ENCODE results near the gene RLBP1. TPM values are rescaled to one million over a fixed set of nuclear protein-coding genes. Genes with fewer than 3 reads are reported as not detected.

RLBP1 gene
- total RNA-seq, 1 donor from 2014 or later, result not detected

- no peak for DNase-seq (ENCODE audit: low read depth, low spot score)
Measured at GRCh38 chr15:89206908-89207331, 14.5 kb downstream of the RLBP1 start.

GRCh38 chr15:89205991-89206585 is 15.3 kb downstream of the RLBP1 start:
- DNase-seq (ENCODE audit: low read depth, low spot score), result no peak

DNA sequence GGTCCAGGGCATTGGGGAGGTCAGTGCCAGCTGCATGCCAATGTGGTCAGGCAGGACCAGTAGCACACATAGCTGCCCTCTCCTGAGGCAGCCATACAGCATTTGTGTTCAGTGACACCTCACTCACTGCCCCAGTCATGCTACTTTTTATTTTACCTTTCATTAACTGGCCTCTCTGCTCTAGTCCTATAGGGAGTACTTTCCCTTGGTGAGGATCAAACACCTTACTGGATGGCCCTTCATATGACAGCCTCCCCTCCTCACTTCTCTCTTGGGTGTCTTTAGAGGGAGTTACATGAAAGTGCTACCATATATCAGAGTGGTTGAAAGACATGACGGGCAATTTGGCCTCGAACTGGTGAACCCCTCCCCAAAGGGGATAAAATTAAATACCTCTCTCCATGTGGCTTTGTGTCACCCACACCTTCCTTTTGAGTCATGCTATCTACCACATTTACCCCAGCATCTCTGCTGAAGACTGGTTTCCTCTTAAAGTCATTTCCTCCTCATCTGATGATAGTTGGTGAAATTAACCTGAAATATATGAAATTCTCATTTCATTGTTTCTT is 17.6 kb downstream of the RLBP1 start:
- no peak for DNase-seq (ENCODE audit: low read depth, low spot score)

DNA sequence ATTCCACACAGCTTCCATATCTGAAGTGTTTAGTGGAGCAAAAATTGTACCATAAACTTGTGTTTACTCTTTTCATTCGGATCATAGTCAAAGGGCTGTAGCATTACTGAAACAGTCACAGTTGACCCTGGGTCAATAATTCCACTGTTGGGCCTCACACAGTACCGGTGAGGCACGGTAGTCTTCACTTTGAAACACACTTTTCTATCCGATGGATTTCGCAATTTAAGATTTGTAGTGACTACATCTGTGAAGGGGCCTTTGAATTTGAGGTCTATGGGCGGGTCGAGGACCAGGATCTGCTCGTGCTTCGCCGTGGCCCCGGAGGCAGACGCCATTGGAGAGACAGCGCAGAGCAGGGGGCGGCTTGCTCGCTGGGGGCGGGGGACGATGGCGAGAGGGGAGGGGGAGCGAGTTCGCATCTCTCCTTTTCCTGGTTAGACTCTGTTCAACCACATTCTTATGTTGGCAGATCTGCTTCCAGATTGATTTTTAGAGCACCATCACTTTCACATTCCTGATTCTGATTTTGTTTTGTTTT is 19.8 kb downstream of the RLBP1 start:
- DNase-seq (ENCODE audit: low read depth, low spot score), result no peak

GRCh38 chr15:89200182-89200581 is 21.2 kb downstream of the RLBP1 start:
- no peak for DNase-seq (ENCODE audit: low read depth, low spot score)

DNA sequence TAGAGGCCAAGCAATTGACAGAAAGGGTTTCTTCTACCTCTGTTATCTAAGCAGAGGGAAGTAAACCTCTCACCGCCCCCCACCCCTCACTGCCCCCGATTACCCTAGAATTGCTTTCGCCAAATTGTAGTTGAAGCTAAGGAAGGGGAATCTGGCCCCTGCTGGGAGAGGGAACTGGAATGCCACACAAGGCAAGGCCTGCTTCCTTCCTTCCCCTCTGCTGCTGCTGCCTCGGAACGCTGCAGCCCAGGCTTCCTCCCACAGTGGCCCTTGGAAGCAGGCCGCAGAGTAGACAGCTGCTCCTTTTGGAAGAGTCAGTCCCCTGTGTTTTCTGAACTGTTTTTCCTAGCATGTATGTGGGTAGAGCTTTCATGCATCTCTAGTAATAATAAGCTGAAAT is 21.6 kb downstream of the RLBP1 start:
- no peak for DNase-seq (ENCODE audit: low read depth, low spot score)

DNA sequence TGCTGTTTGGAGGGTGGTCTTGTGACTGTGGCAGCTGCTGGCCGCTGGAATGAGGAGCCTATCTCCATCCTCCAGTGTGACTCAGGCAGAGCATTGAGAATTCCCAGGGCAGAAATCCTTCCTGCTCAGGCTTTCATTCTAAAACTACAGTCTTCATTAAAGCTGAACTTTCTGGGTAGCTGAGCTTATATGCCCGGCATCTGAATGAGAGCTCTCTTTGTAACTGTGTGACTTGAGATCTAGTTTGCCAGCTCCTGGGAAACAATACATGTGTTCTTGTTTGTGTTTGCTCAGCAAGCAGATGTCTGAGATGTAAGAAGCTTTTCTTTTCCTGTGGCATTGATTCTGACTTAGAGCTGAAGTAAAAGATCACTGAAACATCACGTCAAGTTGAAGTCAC is 22.4 kb downstream of the RLBP1 start:
- DNase-seq (ENCODE audit: low read depth, low spot score), result no peak

DNA sequence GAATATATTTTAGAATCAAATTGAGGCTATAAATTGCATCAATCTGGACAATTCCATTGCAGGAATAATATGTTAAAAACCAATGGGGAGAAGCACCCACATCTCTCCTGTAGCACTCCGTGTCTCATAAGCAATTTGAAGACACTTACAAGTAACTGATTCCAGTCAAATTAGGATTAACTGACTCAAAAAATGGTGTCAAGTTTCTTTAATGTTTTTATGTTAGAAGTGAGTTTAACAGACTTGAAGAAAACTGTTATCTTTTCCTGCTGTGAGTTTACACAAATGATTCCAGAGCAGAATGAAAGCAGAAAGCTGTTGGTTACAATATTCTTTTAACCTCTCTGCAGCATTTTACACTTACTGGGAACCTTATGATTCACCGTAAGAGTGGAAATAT is 23.2 kb downstream of the RLBP1 start:
- no peak for DNase-seq (ENCODE audit: low read depth, low spot score)

GRCh38 chr15:89197503-89197971 is 23.8 kb downstream of the RLBP1 start:
- DNase-seq (ENCODE audit: low read depth, low spot score), result no peak

DNA sequence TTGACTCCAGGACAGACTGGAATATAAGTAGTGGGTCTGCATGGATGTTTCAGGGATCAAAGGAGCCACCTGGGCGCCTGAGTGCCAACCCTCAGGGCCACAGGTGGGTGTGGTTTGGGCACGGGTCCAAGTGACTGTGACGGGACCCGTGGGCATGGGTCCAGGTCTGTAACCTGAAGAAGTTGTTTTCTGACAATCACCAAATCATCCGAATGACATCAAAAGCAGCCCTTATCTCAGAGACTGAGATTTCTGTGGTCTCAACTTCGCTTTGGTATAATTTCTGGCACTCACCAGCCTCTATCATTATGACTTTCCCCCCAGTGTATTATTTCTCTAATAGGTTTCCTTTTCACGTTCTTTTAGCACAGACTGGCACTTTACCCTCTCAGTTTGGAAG is 24.4 kb downstream of the RLBP1 start:
- DNase-seq (ENCODE audit: low read depth, low spot score), result no peak

DNA sequence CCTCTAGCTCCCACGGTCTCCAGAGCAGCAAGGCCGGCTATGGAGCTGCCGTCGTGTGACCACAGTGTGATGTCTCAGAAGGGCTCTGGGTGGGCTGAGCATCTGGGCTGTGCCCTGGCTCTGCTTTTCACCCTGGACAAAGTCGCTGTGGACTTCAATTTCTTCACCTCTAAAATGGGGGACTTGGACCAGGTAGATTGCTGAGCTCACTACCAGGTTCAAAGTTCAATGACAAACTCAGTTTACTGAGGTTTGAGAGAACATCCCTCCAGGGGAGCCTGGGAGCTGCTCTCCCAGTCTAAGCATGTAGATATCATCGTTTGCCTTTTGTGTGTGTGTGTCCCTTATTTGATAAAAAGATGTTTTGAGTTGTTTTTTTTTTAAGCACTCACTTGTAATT is 25.1 kb downstream of the RLBP1 start:
- no peak for DNase-seq (ENCODE audit: low read depth, low spot score)

GRCh38 chr15:89195836-89196235 is 25.5 kb downstream of the RLBP1 start:
- no peak for DNase-seq (ENCODE audit: low read depth, low spot score)

GRCh38 chr15:89194608-89195007 is 26.8 kb downstream of the RLBP1 start:
- no peak for DNase-seq (ENCODE audit: low read depth, low spot score)

GRCh38 chr15:89192766-89193165 is 28.6 kb downstream of the RLBP1 start:
- DNase-seq (ENCODE audit: low read depth, low spot score), result peak; percentile 47

DNA sequence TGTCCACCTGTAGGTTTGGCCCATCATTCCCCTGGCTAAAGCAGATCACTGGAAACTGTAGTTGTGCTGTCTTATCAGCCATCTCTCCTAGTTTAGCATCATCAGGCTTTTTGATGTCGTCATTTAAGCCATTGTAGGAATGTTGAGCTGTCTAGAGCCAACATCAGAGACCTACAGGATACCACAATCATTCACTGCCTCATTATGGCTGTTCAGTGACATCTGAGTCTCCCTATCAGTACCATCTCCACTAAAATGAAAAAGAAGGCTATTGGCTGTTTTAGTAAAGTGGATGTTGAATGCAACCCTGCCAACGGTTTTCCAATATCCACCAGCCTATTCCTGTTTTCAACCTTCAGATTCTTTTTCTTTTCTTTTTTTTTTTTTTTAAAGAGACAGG is 29.2 kb downstream of the RLBP1 start:
- DNase-seq (ENCODE audit: low read depth, low spot score), result no peak

DNA sequence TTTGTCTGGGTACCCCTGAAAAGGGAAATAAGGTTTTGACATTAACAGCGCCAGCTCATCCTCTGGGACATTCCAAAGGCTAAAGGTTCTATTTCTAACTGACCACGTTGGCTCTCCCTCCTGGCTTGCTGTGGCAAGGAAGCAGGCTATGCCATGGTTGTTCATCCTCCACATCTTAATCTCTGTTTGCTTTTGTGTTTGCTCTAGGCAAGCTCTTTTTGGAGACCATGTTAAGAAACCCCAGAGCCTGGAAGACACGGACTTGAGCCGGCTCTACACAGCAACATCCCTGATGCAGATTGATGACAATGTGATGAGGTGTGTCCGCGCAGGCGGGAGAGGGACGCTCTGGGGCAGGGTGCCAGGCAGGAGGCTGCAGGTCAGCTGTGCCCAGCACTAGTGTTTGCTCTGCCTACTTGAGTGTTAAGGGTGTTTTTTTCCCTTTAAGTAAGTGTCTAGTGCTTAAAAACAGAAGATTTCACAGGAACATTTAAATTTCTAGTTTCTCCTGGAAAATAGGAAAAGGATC is 33.3 kb downstream of the RLBP1 start:
- no peak for DNase-seq (ENCODE audit: low read depth, low spot score)

DNA sequence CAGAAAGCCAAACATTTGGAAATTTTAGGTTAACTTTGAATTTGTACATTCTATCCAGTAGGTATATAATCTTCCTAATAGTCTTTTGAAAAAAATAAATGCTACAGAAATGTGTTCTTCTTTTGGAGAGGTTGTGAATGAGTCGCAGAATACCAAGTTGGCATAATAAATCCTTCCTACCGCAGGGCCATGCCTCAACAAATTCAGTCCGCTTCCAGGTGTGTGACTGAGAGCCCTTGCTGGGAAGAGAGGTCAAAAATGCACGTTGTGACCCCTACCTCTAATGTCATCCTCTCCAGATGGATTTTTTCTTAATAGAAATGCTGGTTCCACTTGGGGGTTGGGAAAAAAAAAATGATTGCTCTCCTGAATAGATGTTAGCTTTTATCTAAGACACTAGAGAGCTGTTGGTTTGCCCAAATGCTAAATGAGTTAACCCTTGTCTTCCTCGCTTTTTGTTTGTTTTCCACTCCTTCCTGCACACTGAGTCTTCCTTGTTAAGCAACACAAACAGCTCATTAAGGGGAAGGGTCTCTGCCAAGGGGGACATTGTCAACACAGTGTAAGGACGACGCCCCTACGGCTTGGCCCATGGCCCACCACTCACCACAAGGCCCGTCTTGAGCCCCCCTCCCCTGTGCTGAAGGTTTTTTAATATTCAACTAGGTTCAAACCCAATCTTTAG is 33.9 kb downstream of the RLBP1 start:
- DNase-seq (ENCODE audit: low read depth, low spot score), result no peak

- no peak for DNase-seq (ENCODE audit: low read depth, low spot score)
Measured at GRCh38 chr15:89186803-89187202, 34.6 kb downstream of the RLBP1 start.

- no peak for DNase-seq (ENCODE audit: low read depth, low spot score)
Measured at GRCh38 chr15:89184886-89185526, 36.4 kb downstream of the RLBP1 start.

DNA sequence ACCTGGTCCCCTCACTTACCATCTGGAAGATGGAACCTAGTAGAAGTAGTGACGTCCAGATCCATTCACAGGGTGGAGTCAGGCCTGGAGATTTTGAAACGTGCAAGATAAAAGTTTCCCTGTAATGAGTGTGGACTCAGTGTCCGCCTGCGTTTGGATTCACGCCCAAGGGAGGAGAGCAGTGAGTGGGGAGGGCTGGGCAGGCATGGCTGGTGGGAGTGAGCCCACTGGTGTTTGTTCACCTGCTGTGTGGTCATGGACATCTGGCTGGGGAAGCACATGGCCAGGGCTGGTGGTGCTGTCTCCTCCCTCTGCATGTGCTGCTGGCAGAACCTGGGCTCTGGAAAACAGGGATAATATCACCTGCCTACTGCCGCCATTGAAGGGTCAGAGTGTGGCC is 37.0 kb downstream of the RLBP1 start:
- no peak for DNase-seq (ENCODE audit: low read depth, low spot score)

GRCh38 chr15:89179966-89180875 is 41.2 kb downstream of the RLBP1 start:
- DNase-seq (ENCODE audit: low read depth, low spot score), result no peak
